SK-N-SH treated with all-trans-retinoic acid at 6 μM for 48 hours (cell line): ENCODE results near the gene SUOX.

Source experiments
- ATAC-seq: fragments of 200-7000 bp; cut with Tn5 transposase; 3 replicates; pipeline ENCODE4 v1.9.1; 2020; ENCODE audit warnings: mild to moderate bottlenecking, moderate library complexity
- ARNTL ChIP-seq: fragments of 450-650 bp; formaldehyde crosslinking; IDR thresholded peaks from 2 replicates; pipeline ENCODE4 v1.5.0; 2020; ENCODE audit warnings: low read depth, mild to moderate bottlenecking, moderate library complexity, borderline replicate concordance
- CSRNP3 ChIP-seq: fragments of 250-450 bp; sonication (Bioruptor Pico); IDR thresholded peaks from 2 replicates; pipeline ENCODE4 v1.5.1; 2021; ENCODE audit warnings: mild to moderate bottlenecking, moderate library complexity
- ESRRG ChIP-seq: fragments of 250-450 bp; sonication (Bioruptor Pico); IDR thresholded peaks from 2 replicates; pipeline ENCODE4 v1.6.1; 2021; ENCODE audit warnings: mild to moderate bottlenecking
- GLIS3 ChIP-seq: fragments of 250-450 bp; sonication (Bioruptor Pico); IDR thresholded peaks from 2 replicates; pipeline ENCODE4 v1.5.0; 2020; ENCODE audit warnings: mild to moderate bottlenecking, moderate library complexity
- ISL1 ChIP-seq: fragments of 250-450 bp; sonication (Bioruptor Pico); IDR thresholded peaks from 2 replicates; pipeline ENCODE4 v2.1.2; 2022; ENCODE audit warnings: mild to moderate bottlenecking, moderate library complexity
- OSR1 ChIP-seq: fragments of 250-450 bp; sonication (Bioruptor Pico); IDR thresholded peaks from 2 replicates; pipeline ENCODE4 v1.8.0; 2022; ENCODE audit warnings: moderate library complexity, mild to moderate bottlenecking, inconsistent platforms
- PPARA ChIP-seq: fragments of 250-450 bp; sonication (Bioruptor Pico); IDR thresholded peaks from 2 replicates; pipeline ENCODE4 v1.5.0; 2020; ENCODE audit warnings: mild to moderate bottlenecking, borderline replicate concordance
- RARB ChIP-seq: fragments of 250-450 bp; sonication (Bioruptor Pico); IDR thresholded peaks from 2 replicates; pipeline ENCODE4 v1.8.0; 2021; ENCODE audit warnings: mild to moderate bottlenecking, moderate library complexity
- TCF4 ChIP-seq: fragments of 250-450 bp; sonication (Bioruptor Pico); IDR thresholded peaks from 2 replicates; pipeline ENCODE4 v1.8.0; 2021; ENCODE audit warnings: mild to moderate bottlenecking, moderate library complexity, borderline replicate concordance
- TSHZ2 ChIP-seq: fragments of 250-450 bp; sonication (Bioruptor Pico); IDR thresholded peaks from 2 replicates; pipeline ENCODE4 v1.5.0; 2020; ENCODE audit warnings: mild to moderate bottlenecking, moderate library complexity
- ZC3H10 ChIP-seq: fragments of 250-450 bp; sonication (Bioruptor Pico); IDR thresholded peaks from 2 replicates; pipeline ENCODE4 v1.5.1; 2021; ENCODE audit warnings: mild to moderate bottlenecking, moderate library complexity
- ZFP3 ChIP-seq: fragments of 250-450 bp; sonication (Bioruptor Pico); IDR thresholded peaks from 2 replicates; pipeline ENCODE4 v1.5.0; 2020; ENCODE audit warnings: mild to moderate bottlenecking, moderate library complexity
- ZFP30 ChIP-seq: fragments of 450-650 bp; formaldehyde crosslinking; IDR thresholded peaks from 2 replicates; pipeline ENCODE4 v1.5.0; 2022; ENCODE audit warnings: mild to moderate bottlenecking, moderate library complexity
- ZNF565 ChIP-seq: fragments of 450-650 bp; formaldehyde crosslinking; conservative IDR thresholded peaks from 2 replicates; pipeline ENCODE4 v1.5.0; 2020; ENCODE audit warnings: low read depth, mild to moderate bottlenecking, moderate library complexity
- ZNF70 ChIP-seq: fragments of 450-650 bp; formaldehyde crosslinking; IDR thresholded peaks from 2 replicates; pipeline ENCODE4 v1.5.0; 2020; ENCODE audit warnings: mild to moderate bottlenecking, moderate library complexity
- ZNF8 ChIP-seq: fragments of 450-650 bp; formaldehyde crosslinking; IDR thresholded peaks from 2 replicates; pipeline ENCODE4 v1.5.0; 2020; ENCODE audit warnings: mild to moderate bottlenecking, moderate library complexity
- TF ChIP-seq, protein P1 (sequence below): fragments of 250-450 bp; sonication (Bioruptor Pico); IDR thresholded peaks from 2 replicates; pipeline ENCODE4 v1.8.0; 2021; ENCODE audit warnings: low read depth, mild to moderate bottlenecking, moderate library complexity, borderline replicate concordance
- TF ChIP-seq, protein P2 (sequence below): fragments of 250-450 bp; sonication (Bioruptor Pico); IDR thresholded peaks from 2 replicates; pipeline ENCODE4 v1.5.1; 2020; ENCODE audit warnings: low read depth, mild to moderate bottlenecking, moderate library complexity

Gene SUOX

DNA sequence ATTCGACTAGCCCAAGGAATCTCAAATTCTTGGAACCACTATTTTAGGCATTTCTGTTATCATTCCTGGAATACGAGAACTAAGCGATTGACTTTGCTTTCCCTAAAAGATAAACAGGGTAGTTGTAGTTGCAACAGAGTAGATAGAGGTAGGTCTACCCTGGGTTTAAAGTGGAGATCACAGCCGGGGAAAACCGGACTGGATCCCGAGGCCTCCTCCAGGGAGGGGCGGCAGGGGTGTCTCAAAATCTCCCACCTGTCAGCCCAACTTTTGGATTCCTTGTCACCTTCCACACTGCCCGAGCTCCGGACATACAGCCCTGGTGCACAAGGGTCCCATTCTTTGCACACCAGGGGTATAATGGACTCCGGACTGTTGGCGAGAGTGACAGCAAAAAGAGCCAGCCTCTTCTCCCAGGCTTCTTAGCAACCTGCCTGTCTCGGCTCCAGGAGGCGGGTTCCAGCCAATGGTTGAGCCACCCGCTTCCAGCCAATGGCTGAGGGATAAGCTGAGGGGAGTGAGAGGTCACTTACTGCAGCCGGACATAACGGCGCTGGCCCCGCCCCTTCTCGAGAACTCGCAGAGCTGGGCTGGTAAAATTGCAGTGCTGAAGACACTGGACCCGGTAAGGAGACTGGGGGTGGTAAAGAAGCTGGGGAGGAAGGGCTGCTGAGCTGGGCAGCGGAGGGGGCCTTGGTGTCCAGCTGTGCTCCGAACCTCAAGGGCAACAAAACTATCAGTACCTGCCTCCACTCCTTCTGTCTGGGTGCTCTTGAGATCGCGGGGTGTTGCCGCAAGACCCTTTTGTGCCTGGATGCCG, at the start of gene SUOX:
TSS of gene SUOX (plus strand) at position 562 of the 820 bp plus-strand sequence. CDS start 4,946 bp downstream, outside the sequence.
- ATAC-seq, result peak; percentile 100
- no peak for TF ChIP-seq ZFP3 (CRISPR knock-in tag)
- peak; percentile 85; the same call in 1 of the 2 replicates for TF ChIP-seq GLIS3 (CRISPR knock-in tag)
- TF ChIP-seq, all 23 proteins: peak for 1

DNA sequence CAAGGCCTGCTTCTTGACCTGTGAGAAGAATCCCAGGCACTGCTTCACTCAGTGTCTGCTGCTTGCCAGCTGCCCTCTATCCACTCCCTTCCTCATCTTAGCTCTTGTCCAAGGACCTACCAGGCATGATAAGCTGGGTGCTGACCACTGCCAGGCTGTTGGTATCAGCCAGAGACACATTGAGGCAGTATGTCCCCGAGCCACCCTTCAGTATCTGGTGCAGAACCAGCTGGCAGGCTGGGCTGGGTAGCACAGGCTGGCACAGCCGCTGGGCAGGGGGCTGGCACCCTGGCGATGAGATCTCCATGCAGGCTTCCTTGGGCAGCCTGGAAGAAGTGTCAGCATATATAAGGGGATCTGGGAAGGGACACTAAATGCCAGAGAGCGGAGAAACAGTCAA, 41.7 kb upstream of the SUOX start:
- TF ChIP-seq CSRNP3 (CRISPR knock-in tag) (no peak), ZFP3 (CRISPR knock-in tag) (no peak), ESRRG (CRISPR knock-in tag) (no peak), TCF4 (no peak), OSR1 (CRISPR knock-in tag) (no peak), TSHZ2 (CRISPR knock-in tag) (no peak), ARNTL (CRISPR knock-in tag) (no peak), ZC3H10 (CRISPR knock-in tag) (no peak), ISL1 (CRISPR knock-in tag) (no peak), GLIS3 (CRISPR knock-in tag) (no peak), ZNF70 (CRISPR knock-in tag) (no peak), ZNF8 (CRISPR knock-in tag) (no peak), ZFP30 (no peak), ZNF565 (CRISPR knock-in tag) (no peak), RARB (no peak), PPARA (CRISPR knock-in tag) (no peak)
- TF ChIP-seq, protein P1, sequence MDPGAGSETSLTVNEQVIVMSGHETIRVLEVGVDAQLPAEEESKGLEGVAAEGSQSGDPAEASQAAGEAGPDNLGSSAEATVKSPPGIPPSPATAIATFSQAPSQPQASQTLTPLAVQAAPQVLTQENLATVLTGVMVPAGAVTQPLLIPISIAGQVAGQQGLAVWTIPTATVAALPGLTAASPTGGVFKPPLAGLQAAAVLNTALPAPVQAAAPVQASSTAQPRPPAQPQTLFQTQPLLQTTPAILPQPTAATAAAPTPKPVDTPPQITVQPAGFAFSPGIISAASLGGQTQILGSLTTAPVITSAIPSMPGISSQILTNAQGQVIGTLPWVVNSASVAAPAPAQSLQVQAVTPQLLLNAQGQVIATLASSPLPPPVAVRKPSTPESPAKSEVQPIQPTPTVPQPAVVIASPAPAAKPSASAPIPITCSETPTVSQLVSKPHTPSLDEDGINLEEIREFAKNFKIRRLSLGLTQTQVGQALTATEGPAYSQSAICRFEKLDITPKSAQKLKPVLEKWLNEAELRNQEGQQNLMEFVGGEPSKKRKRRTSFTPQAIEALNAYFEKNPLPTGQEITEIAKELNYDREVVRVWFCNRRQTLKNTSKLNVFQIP (CRISPR knock-in tag), result no peak
- TF ChIP-seq, protein P2, sequence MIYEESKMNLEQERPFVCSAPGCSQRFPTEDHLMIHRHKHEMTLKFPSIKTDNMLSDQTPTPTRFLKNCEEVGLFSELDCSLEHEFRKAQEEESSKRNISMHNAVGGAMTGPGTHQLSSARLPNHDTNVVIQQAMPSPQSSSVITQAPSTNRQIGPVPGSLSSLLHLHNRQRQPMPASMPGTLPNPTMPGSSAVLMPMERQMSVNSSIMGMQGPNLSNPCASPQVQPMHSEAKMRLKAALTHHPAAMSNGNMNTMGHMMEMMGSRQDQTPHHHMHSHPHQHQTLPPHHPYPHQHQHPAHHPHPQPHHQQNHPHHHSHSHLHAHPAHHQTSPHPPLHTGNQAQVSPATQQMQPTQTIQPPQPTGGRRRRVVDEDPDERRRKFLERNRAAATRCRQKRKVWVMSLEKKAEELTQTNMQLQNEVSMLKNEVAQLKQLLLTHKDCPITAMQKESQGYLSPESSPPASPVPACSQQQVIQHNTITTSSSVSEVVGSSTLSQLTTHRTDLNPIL (CRISPR knock-in tag), result no peak
- ATAC-seq, result no peak

DNA sequence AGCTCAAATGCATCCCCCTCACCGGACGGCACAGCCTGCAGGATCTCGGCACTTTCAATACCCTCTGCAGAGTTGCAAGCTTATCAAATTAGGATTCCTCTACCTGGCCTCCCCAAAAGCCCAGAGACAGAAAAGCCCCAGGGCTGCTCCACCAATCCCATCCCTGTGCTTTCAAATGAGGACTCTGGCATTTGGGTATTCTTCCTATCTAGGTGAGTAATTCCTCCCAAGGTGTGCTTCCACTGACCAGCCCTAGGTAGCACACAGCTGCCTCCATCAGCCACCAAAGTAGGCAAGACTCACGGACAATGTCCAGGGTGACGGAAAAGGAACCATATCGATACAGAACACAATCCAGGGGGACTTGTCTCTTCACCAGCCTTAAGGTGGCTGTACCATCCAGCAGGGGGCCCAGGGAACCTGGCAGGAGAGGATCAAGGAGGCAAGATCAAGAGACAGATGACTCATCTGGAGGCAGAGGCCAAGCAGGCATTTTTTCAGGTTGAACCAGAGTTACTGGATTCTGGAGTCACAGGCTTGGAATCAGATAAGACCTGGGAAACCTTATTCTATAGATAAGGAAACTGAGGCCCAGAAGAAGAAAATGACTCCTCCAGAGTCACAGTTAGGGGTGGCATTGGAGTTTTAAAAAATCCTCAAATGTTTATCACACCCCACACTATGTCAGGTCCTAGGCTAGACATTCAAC, 41.1 kb upstream of the SUOX start:
- TF ChIP-seq, protein P1 (CRISPR knock-in tag), result no peak
- no peak for TF ChIP-seq CSRNP3 (CRISPR knock-in tag)
- ATAC-seq, result peak; percentile 93
